MM.1S (cell line): Measurements from ENCODE around the gene RPL12.

Source experiments
- DNase-seq: peaks from one replicate; pipeline ENCODE4 v3.0.0-alpha.2; 2015
- H2AFZ ChIP-seq: fragments of 300-600 bp; sonication (generic); 2 replicates; pipeline ENCODE4 v1.6.0; 2016; ENCODE audit warnings: antibody characterized with exemption, low read length
- H3F3A ChIP-seq: fragments of 300-600 bp; sonication (generic); 2 replicates; pipeline ENCODE4 v1.6.1; 2016; ENCODE audit warnings: mild to moderate bottlenecking, antibody characterized with exemption, low read length, moderate library complexity, mixed read lengths; ENCODE audit not compliant: insufficient read depth
- H3K27ac ChIP-seq: fragments of 300-600 bp; sonication (generic); 2 replicates; pipeline ENCODE4 v1.5.1; 2016; ENCODE audit warnings: mild to moderate bottlenecking, low read length
- H3K27me3 ChIP-seq: fragments of 300-600 bp; sonication (generic); replicated peaks from 2 replicates; pipeline ENCODE4 v1.6.0; 2016; ENCODE audit warnings: low read length; ENCODE audit not compliant: insufficient read depth
- H3K36me3 ChIP-seq: fragments of 300-600 bp; sonication (generic); replicated peaks from 2 replicates; pipeline ENCODE4 v1.6.1; 2016; ENCODE audit warnings: mild to moderate bottlenecking, low read length, mixed read lengths; ENCODE audit not compliant: insufficient read depth
- H3K4me1 ChIP-seq: fragments of 300-600 bp; sonication (generic); 2 replicates; pipeline ENCODE4 v1.6.1; 2016; ENCODE audit warnings: low read length, mixed read lengths
- H3K4me2 ChIP-seq: fragments of 300-600 bp; sonication (generic); 2 replicates; pipeline ENCODE4 v1.6.0; 2016; ENCODE audit warnings: low read depth, low read length
- H3K4me3 ChIP-seq: fragments of 300-600 bp; sonication (generic); 2 replicates; pipeline ENCODE4 v1.5.1; 2016; ENCODE audit warnings: low read length, mixed read lengths
- H3K79me2 ChIP-seq: fragments of 300-600 bp; sonication (generic); 2 replicates; pipeline ENCODE4 v1.6.1; 2016; ENCODE audit warnings: mixed run types, low read length, mixed read lengths
- H3K9ac ChIP-seq: fragments of 300-600 bp; sonication (generic); 2 replicates; pipeline ENCODE4 v1.6.1; 2016; ENCODE audit warnings: low read length, mixed read lengths
- H3K9me2 ChIP-seq: fragments of 300-600 bp; sonication (generic); replicated peaks from 2 replicates; pipeline ENCODE4 v1.6.1; 2016; ENCODE audit warnings: mild to moderate bottlenecking, low read length, mixed read lengths; ENCODE audit not compliant: insufficient read depth
- H3K9me3 ChIP-seq: fragments of 300-600 bp; sonication (generic); replicated peaks from 2 replicates; pipeline ENCODE4 v1.6.1; 2016; ENCODE audit warnings: mild to moderate bottlenecking, low read length, mixed read lengths; ENCODE audit not compliant: insufficient read depth
- H4K20me1 ChIP-seq: fragments of 300-600 bp; sonication (generic); 2 replicates; pipeline ENCODE4 v1.6.1; 2016; ENCODE audit warnings: mild to moderate bottlenecking, low read length, moderate library complexity, mixed read lengths; ENCODE audit not compliant: insufficient read depth
- CTCF ChIP-seq: fragments of 300-600 bp; sonication (generic); IDR thresholded peaks from 2 replicates; pipeline ENCODE4 v1.5.1; 2016; ENCODE audit warnings: antibody characterized with exemption, low read length, mixed read lengths
- EZH2 ChIP-seq: fragments of 300-600 bp; sonication (generic); optimal IDR thresholded peaks from 2 replicates; pipeline ENCODE3; 2017; ENCODE audit warnings: low read depth, mild to moderate bottlenecking, antibody characterized with exemption, low read length, mixed read lengths
- EZH2phosphoT487 ChIP-seq: fragments of 300-600 bp; sonication (generic); IDR thresholded peaks from 2 replicates; pipeline ENCODE4 v1.6.1; 2018; ENCODE audit warnings: antibody characterized with exemption, low read length

The RPL12 gene

GRCh38 chr9:127405344-127406125, 45.7 kb downstream of the RPL12 start:
- no peak for DNase-seq
- Histone ChIP-seq H3K4me2 (no peak overlapping the region), H3F3A (no peaks in the 10 kb centered on the region), H3K36me3 (no peaks in the 10 kb centered on the region), H4K20me1 (no peaks in the 10 kb centered on the region), H3K9ac (no peak overlapping the region), H3K27me3 (no peaks in the 10 kb centered on the region), H3K27ac (no peak overlapping the region), H3K79me2 (no peaks in the 10 kb centered on the region), H3K4me3 (no peak overlapping the region), H2AFZ (no peak overlapping the region), H3K4me1 (no peaks in the 10 kb centered on the region), H3K9me3 (no peaks in the 10 kb centered on the region), H3K9me2 (no peaks in the 10 kb centered on the region)
- TF ChIP-seq EZH2 (no peak), EZH2phosphoT487 (no peak), CTCF (no peak)

- TF ChIP-seq EZH2 (no peak), EZH2phosphoT487 (no peak), CTCF (no peak)
- no peaks in the 10 kb centered on the region for H3K9me2 ChIP-seq
- H2AFZ ChIP-seq = no peak overlapping the region
- no peak for DNase-seq
- H3F3A ChIP-seq = no peaks in the 10 kb centered on the region
- no peaks in the 10 kb centered on the region for H4K20me1 ChIP-seq
- no peaks in the 10 kb centered on the region for H3K4me1 ChIP-seq
- H3K27me3 ChIP-seq = no peaks in the 10 kb centered on the region
- H3K4me3 ChIP-seq = no peak overlapping the region
- no peaks in the 10 kb centered on the region for H3K79me2 ChIP-seq
- no peaks in the 10 kb centered on the region for H3K36me3 ChIP-seq
- no peak overlapping the region for H3K4me2 ChIP-seq
- H3K9ac ChIP-seq = no peak overlapping the region
- no peak overlapping the region for H3K27ac ChIP-seq
- H3K9me3 ChIP-seq = no peaks in the 10 kb centered on the region
Observed at GRCh38 chr9:127404631-127405030, 46.6 kb downstream of the RPL12 start.

- H3K9me3 ChIP-seq = no peaks in the 10 kb centered on the region
- H3K36me3 ChIP-seq = no peaks in the 10 kb centered on the region
- no peak overlapping the region for H3K4me3 ChIP-seq
- no peak overlapping the region for H3K9ac ChIP-seq
- TF ChIP-seq CTCF (no peak), EZH2phosphoT487 (no peak), EZH2 (no peak)
- H3K9me2 ChIP-seq = no peaks in the 10 kb centered on the region
- H3F3A ChIP-seq = no peaks in the 10 kb centered on the region
- H3K79me2 ChIP-seq = peaks cover 2% of the 10 kb centered on the region
- no peak overlapping the region for H2AFZ ChIP-seq
- no peak for DNase-seq
- no peaks in the 10 kb centered on the region for H3K27me3 ChIP-seq
- H4K20me1 ChIP-seq = no peaks in the 10 kb centered on the region
- H3K4me1 ChIP-seq = no peaks in the 10 kb centered on the region
- H3K27ac ChIP-seq = no peak overlapping the region
- H3K4me2 ChIP-seq = no peak overlapping the region
Observed at GRCh38 chr9:127403507-127404192, 47.6 kb downstream of the RPL12 start.
